NB4 (cell line): ENCODE results near the gene SAMMSON.

Experiments used
- DNase-seq: peaks from one replicate; pipeline ENCODE4 v3.0.0; 2010; ENCODE audit warnings: low read depth
- H3K4me3 ChIP-seq: one replicate; pipeline ENCODE4 v1.5.1; 2011; ENCODE audit warnings: mild to moderate bottlenecking, low read depth, low read length, moderate library complexity
- MYC ChIP-seq: IDR thresholded peaks from 2 replicates; pipeline ENCODE4 v1.6.1; 2011; ENCODE audit warnings: low read depth, low read length
- POLR2A ChIP-seq: IDR thresholded peaks from 2 replicates; pipeline ENCODE4 v1.6.1; 2011; ENCODE audit warnings: mild to moderate bottlenecking; ENCODE audit not compliant: insufficient read length; ENCODE audit errors: extremely low read depth
- TF ChIP-seq, protein P1 (sequence below): IDR thresholded peaks from 2 replicates; pipeline ENCODE4 v1.6.1; 2011; ENCODE audit warnings: low read depth, low read length
- TF ChIP-seq, protein P2 (sequence below): IDR thresholded peaks from one replicate; pipeline ENCODE4 v1.5.1; 2012; ENCODE audit warnings: low read depth, low read length

SAMMSON gene

DNA sequence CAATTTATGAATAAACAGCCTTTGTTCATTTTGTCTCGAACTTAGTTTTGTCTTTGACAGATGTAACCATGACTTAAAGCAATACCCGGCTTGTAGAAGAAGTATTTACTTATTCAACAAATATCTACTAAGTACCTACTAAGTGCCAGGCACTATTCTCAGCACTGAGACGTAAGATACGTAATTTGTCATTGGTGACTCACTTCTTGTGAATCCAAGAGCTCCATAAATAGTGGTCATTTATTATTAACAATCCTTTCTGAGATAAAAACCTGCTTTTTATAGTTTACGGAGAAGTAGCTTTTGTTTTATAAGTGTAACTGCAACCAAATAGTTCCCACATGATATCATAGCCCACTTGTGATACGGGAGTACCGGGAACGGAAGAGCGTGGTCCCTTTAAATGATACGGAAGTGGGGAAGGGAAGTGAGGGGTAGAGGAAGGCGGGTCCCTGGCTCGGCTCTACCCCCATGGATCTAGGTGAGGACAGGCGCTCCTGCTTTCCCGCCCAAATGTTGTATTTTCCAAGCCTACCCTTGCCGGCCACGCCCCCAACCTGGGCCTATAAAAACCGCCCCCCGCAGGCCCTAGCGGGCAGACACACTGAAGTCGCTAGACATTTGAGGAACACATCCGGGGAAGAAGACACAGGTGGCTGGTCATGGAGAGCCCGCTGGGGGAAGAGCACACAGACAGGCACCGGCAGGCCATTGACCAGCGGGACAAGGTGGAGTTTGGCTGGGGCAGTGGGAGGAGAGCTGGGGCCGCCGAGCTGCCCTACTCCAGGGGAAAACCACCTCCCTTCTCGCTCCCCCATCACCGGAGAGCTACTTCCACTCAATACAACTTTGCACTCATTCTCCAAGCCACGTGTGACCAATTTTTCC, at the start of gene SAMMSON:
Gene SAMMSON (plus strand): TSS at position 594 of the 888 bp plus-strand sequence.
- no peak for DNase-seq
- TF ChIP-seq MYC (no peak), POLR2A (no peak)
- TF ChIP-seq, protein P1, sequence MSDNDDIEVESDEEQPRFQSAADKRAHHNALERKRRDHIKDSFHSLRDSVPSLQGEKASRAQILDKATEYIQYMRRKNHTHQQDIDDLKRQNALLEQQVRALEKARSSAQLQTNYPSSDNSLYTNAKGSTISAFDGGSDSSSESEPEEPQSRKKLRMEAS, result no peak
- TF ChIP-seq, protein P2, sequence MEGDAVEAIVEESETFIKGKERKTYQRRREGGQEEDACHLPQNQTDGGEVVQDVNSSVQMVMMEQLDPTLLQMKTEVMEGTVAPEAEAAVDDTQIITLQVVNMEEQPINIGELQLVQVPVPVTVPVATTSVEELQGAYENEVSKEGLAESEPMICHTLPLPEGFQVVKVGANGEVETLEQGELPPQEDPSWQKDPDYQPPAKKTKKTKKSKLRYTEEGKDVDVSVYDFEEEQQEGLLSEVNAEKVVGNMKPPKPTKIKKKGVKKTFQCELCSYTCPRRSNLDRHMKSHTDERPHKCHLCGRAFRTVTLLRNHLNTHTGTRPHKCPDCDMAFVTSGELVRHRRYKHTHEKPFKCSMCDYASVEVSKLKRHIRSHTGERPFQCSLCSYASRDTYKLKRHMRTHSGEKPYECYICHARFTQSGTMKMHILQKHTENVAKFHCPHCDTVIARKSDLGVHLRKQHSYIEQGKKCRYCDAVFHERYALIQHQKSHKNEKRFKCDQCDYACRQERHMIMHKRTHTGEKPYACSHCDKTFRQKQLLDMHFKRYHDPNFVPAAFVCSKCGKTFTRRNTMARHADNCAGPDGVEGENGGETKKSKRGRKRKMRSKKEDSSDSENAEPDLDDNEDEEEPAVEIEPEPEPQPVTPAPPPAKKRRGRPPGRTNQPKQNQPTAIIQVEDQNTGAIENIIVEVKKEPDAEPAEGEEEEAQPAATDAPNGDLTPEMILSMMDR, result no peak
- H3K4me3 ChIP-seq, result no peak within 1 kb of the TSS

DNA sequence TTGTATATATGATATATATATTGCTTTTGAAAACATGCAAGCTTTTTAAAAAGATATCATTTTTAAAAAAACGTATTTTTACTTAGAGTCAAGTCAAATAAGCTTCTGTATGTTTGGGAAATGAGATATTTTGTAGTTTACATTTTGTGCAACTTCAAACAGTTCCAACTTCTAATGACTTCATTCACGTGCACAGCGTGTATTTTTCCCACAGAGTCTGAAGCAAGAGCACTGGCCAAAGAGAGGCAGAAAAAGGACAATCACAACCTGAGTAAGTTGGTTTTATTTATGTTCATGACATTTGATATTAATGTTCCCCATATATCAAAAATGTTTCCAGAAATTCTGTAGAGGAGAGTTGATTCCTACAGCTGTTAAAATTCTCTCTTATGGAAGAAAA, 47.9 kb upstream of the SAMMSON start:
- TF ChIP-seq, protein P1, result no peak
- TF ChIP-seq POLR2A, result no peak
- no peak for TF ChIP-seq MYC
- TF ChIP-seq, protein P2, result no peak
- no peak for DNase-seq
- no peak overlapping the region for H3K4me3 ChIP-seq

DNA sequence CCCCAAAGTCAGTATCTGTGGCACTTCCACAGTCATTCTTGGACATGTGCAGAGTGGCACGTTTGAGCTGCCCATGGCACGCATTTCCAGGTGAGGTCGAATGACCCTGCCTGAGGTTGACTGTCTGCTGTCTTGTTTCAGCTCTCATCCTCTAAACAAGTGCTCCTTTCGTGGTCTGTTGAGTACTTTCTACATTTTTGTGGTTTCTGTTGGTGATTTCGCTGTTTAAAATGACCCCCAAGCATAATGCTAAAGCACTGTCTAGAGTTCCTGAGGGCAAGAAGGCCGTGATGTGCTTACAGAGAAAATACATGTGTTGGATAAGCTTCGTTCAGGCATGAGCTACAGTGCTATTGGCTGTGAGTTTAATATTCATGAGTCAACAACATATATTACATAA, 40.0 kb upstream of the SAMMSON start:
- TF ChIP-seq, protein P2, result no peak
- TF ChIP-seq, protein P1, result no peak
- TF ChIP-seq POLR2A (no peak), MYC (no peak)
- DNase-seq, result no peak
- no peak overlapping the region for H3K4me3 ChIP-seq

DNA sequence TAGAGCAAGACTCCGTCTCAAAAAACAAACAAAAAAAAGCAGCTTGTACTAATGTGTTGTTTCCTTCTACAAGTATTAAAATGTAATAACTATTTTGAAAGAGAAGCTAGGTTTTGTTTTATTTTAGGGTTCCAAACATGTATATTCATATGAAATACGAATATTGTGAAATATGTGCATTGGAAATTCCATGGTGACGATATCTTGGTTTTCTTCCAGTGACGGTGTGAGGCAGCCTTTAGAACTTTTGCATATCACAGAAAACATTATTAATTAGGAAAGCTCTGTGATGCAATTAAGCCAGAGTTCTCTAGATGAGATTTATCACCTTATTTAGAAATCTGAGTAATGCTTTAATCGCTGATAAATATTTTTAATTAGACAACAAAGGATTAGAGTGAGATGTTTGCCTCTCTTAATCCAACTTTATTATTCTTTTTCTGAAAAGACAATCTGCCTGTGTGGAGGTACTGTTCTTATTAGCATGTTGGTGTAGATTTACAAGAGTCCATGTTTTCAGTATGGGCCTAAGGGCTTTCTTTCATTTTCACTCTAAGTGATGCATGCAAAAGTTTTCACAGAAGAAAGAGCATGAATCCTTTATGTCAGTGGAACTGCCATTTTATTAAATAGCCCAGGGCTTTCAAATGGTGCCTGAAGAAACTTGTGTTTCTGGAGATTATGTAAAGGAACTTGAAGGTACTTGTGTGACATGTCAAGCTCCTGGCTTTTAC, 37.7 kb upstream of the SAMMSON start:
- no peak for DNase-seq
- no peak overlapping the region for H3K4me3 ChIP-seq
- TF ChIP-seq, protein P1, result no peak
- TF ChIP-seq POLR2A, result no peak
- no peak for TF ChIP-seq MYC
- TF ChIP-seq, protein P2, result no peak

DNA sequence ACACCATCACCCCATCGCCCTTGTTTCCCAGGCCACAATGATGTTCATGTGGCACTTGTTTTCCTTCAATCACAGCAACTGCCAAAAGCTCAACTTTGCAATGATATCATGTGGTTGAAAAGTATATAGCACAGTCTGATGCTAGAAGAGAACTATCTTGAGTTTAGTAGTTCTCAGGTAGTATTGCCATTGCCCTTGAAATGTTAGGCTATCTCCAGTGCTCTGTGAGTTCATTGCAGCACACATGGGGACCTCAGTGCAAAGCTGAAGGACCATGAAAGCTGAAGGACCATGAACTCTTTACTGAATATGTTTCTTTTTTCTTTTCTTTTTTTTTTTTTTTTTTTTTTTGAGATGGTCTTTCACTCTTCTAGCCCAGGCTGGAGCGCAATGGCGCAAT, 35.9 kb upstream of the SAMMSON start:
- no peak for TF ChIP-seq POLR2A
- TF ChIP-seq MYC, result no peak
- TF ChIP-seq, protein P1, result no peak
- TF ChIP-seq, protein P2, result no peak
- no peak overlapping the region for H3K4me3 ChIP-seq
- DNase-seq, result no peak
